H1 (cell line): ENCODE measurements around the gene DLG4. TPM values are rescaled to one million over a fixed set of nuclear protein-coding genes. Genes with fewer than 3 reads are reported as not detected.

Experiments
- ATF3 ChIP-seq: IDR thresholded peaks from 2 replicates; pipeline ENCODE4 v1.6.1; 2011; ENCODE audit warnings: low read depth, mild to moderate bottlenecking, low read length; ENCODE audit not compliant: insufficient read depth
- BCL11A ChIP-seq, 2 experiments: IDR thresholded peaks; one replicate each; pipeline ENCODE4 v1.6.1; 2011; ENCODE audit warnings: low read depth in 2 of 2, low read length in 2 of 2, mild to moderate bottlenecking in 2 of 2
- EP300 ChIP-seq, 2 experiments: IDR thresholded peaks; 1 replicate in 1 of 2; 2 replicates in 1 of 2; pipeline ENCODE4 v1.6.1; 2011 to 2012; ENCODE audit warnings: low read depth in 2 of 2, low read length in 2 of 2, mild to moderate bottlenecking in 2 of 2, borderline replicate concordance in 1 of 2, inconsistent platforms in 1 of 2, moderate library complexity in 1 of 2
- RBBP5 ChIP-seq: IDR thresholded peaks from 2 replicates; pipeline ENCODE4 v1.7.1; 2012; ENCODE audit warnings: low read depth, mild to moderate bottlenecking, inconsistent platforms, low read length, moderate library complexity, borderline replicate concordance
- SIRT6 ChIP-seq: IDR thresholded peaks from one replicate; pipeline ENCODE4 v1.7.1; 2012; ENCODE audit warnings: low read length, inconsistent platforms
- SIX5 ChIP-seq: IDR thresholded peaks from 2 replicates; pipeline ENCODE4 v1.6.1; 2011; ENCODE audit warnings: mild to moderate bottlenecking, low read depth, low read length
- polyA plus RNA-seq, 7 experiments: library from polyadenylated mRNA; depleted of rRNA in 3 of 7; stranded (reverse) in 5 of 7; unstranded in 2 of 7; fragments of >200 nt in 5 of 7; fragments of 200-250 nt in 2 of 7; gene quantifications; 1 replicate in 5 of 7; 2 replicates in 1 of 7; 4 replicates in 1 of 7; pipeline versions ENCODE4 v1.2.1 to v1.2.3, GENCODE V29; 2011 to 2013; ENCODE audit warnings: missing spikeins in 2 of 7, mixed read lengths in 2 of 7
- total RNA-seq: library from RNA; stranded (reverse); fragmentation: NEBNext Ultra II Directional; extraction: Animal tissue kit (Norgen Biotek cat#: 25700); gene quantifications from 2 replicates; pipeline ENCODE4 v1.2.1, GENCODE V29; 2021
- TF ChIP-seq, protein P1 (sequence below): fragments of 300-600 bp; sonication (generic); IDR thresholded peaks from 2 replicates; pipeline ENCODE4 v1.7.1; 2012; ENCODE audit warnings: low read length, moderate library complexity, mild to moderate bottlenecking, inconsistent platforms; ENCODE audit not compliant: insufficient replicate concordance

Gene DLG4
- total and polyA plus RNA-seq, 2 of the 8 experiments (the other 6 are each of a cell fraction or from before 2014, with no cell fraction given), result 18.9 to 45.9 TPM

- TF ChIP-seq RBBP5 (no peak), EP300 (IDR thresholded peaks at IDR 0.05; ENCODE audit: borderline replicate concordance in 1 of 2, low read depth in 2 of 2, low read length in 2 of 2) (no peak; a peak in 1 of 3 replicates), ATF3 (no peak), SIX5 (peak; percentile 99), SIRT6 (no peak), BCL11A (IDR thresholded peaks at IDR 0.05; ENCODE audit: low read depth in 2 of 2, low read length in 2 of 2) (no peak)
- TF ChIP-seq, protein P1, sequence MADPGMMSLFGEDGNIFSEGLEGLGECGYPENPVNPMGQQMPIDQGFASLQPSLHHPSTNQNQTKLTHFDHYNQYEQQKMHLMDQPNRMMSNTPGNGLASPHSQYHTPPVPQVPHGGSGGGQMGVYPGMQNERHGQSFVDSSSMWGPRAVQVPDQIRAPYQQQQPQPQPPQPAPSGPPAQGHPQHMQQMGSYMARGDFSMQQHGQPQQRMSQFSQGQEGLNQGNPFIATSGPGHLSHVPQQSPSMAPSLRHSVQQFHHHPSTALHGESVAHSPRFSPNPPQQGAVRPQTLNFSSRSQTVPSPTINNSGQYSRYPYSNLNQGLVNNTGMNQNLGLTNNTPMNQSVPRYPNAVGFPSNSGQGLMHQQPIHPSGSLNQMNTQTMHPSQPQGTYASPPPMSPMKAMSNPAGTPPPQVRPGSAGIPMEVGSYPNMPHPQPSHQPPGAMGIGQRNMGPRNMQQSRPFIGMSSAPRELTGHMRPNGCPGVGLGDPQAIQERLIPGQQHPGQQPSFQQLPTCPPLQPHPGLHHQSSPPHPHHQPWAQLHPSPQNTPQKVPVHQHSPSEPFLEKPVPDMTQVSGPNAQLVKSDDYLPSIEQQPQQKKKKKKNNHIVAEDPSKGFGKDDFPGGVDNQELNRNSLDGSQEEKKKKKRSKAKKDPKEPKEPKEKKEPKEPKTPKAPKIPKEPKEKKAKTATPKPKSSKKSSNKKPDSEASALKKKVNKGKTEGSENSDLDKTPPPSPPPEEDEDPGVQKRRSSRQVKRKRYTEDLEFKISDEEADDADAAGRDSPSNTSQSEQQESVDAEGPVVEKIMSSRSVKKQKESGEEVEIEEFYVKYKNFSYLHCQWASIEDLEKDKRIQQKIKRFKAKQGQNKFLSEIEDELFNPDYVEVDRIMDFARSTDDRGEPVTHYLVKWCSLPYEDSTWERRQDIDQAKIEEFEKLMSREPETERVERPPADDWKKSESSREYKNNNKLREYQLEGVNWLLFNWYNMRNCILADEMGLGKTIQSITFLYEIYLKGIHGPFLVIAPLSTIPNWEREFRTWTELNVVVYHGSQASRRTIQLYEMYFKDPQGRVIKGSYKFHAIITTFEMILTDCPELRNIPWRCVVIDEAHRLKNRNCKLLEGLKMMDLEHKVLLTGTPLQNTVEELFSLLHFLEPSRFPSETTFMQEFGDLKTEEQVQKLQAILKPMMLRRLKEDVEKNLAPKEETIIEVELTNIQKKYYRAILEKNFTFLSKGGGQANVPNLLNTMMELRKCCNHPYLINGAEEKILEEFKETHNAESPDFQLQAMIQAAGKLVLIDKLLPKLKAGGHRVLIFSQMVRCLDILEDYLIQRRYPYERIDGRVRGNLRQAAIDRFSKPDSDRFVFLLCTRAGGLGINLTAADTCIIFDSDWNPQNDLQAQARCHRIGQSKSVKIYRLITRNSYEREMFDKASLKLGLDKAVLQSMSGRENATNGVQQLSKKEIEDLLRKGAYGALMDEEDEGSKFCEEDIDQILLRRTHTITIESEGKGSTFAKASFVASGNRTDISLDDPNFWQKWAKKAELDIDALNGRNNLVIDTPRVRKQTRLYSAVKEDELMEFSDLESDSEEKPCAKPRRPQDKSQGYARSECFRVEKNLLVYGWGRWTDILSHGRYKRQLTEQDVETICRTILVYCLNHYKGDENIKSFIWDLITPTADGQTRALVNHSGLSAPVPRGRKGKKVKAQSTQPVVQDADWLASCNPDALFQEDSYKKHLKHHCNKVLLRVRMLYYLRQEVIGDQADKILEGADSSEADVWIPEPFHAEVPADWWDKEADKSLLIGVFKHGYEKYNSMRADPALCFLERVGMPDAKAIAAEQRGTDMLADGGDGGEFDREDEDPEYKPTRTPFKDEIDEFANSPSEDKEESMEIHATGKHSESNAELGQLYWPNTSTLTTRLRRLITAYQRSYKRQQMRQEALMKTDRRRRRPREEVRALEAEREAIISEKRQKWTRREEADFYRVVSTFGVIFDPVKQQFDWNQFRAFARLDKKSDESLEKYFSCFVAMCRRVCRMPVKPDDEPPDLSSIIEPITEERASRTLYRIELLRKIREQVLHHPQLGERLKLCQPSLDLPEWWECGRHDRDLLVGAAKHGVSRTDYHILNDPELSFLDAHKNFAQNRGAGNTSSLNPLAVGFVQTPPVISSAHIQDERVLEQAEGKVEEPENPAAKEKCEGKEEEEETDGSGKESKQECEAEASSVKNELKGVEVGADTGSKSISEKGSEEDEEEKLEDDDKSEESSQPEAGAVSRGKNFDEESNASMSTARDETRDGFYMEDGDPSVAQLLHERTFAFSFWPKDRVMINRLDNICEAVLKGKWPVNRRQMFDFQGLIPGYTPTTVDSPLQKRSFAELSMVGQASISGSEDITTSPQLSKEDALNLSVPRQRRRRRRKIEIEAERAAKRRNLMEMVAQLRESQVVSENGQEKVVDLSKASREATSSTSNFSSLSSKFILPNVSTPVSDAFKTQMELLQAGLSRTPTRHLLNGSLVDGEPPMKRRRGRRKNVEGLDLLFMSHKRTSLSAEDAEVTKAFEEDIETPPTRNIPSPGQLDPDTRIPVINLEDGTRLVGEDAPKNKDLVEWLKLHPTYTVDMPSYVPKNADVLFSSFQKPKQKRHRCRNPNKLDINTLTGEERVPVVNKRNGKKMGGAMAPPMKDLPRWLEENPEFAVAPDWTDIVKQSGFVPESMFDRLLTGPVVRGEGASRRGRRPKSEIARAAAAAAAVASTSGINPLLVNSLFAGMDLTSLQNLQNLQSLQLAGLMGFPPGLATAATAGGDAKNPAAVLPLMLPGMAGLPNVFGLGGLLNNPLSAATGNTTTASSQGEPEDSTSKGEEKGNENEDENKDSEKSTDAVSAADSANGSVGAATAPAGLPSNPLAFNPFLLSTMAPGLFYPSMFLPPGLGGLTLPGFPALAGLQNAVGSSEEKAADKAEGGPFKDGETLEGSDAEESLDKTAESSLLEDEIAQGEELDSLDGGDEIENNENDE, result no peak
Measured at GRCh38 chr17:7191571-7192270, 27.9 kb downstream of the DLG4 start (continued).
